Hematopoietic multipotent progenitor cell treated with erythropoietin and hydrocortisone succinate and interleukin-3 and kit ligand, for 17 days (in vitro differentiated cells): ENCODE results near the gene OR9A2.
"Not testable (repeated sequence)": the region's sequence is repeated elsewhere in the genome, so short reads cannot be mapped to it uniquely, and the experiment has no call there.

ENCODE experiments used
- DNase-seq: peaks from one replicate; pipeline ENCODE4 v3.0.0-alpha.2; 2015; ENCODE audit warnings: low spot score

Gene OR9A2

GRCh38 chr7:143016996-143017395, 9.9 kb downstream of the OR9A2 start:
- DNase-seq: no peak

- DNase-seq: no peak
Measured at GRCh38 chr7:143015926-143016490, 10.9 kb downstream of the OR9A2 start.

- DNase-seq: no peak
Measured at GRCh38 chr7:143015084-143015483, 11.8 kb downstream of the OR9A2 start.

- DNase-seq: no peak
Measured at GRCh38 chr7:143013893-143014292, 13.0 kb downstream of the OR9A2 start.

GRCh38 chr7:143013473-143013872, 13.5 kb downstream of the OR9A2 start:
- no peak for DNase-seq

- no peak for DNase-seq
Measured at GRCh38 chr7:143012409-143012808, 14.5 kb downstream of the OR9A2 start.

- no peak for DNase-seq
Measured at GRCh38 chr7:143012001-143012400, 14.9 kb downstream of the OR9A2 start.

GRCh38 chr7:143008007-143008901, 18.7 kb downstream of the OR9A2 start:
- DNase-seq: peak; percentile 80

GRCh38 chr7:143005632-143006260, 21.2 kb downstream of the OR9A2 start:
- no peak for DNase-seq

- peak; percentile 77 for DNase-seq
Measured at GRCh38 chr7:143003393-143004051, 23.4 kb downstream of the OR9A2 start.

- DNase-seq: no peak
Measured at GRCh38 chr7:143002898-143003297, 24.0 kb downstream of the OR9A2 start.

GRCh38 chr7:143002106-143002505, 24.8 kb downstream of the OR9A2 start:
- peak; percentile 36 for DNase-seq

- no peak for DNase-seq
Measured at GRCh38 chr7:143000648-143001047, 26.3 kb downstream of the OR9A2 start.

- no peak for DNase-seq
Measured at GRCh38 chr7:142999793-143000192, 27.1 kb downstream of the OR9A2 start.

GRCh38 chr7:142998966-142999365, 28.0 kb downstream of the OR9A2 start:
- DNase-seq: no peak

GRCh38 chr7:142997456-142997989, 29.4 kb downstream of the OR9A2 start:
- DNase-seq: no peak

GRCh38 chr7:142992427-142992826, 34.5 kb downstream of the OR9A2 start:
- no peak for DNase-seq

- DNase-seq: no peak
Measured at GRCh38 chr7:142984297-142984696, 42.6 kb downstream of the OR9A2 start.

GRCh38 chr7:142983825-142984224, 43.1 kb downstream of the OR9A2 start:
- no peak for DNase-seq

- DNase-seq: not testable (repeated sequence)
Measured at GRCh38 chr7:142978402-142978801, 48.5 kb downstream of the OR9A2 start.
